GM19238 (cell line): ENCODE measurements around the gene SPHK2.
"Not testable (repeated sequence)": the region's sequence is repeated elsewhere in the genome, so short reads cannot be mapped to it uniquely, and the experiment has no call there.

Experiments used
- DNase-seq: peaks from one replicate; pipeline ENCODE4 v3.0.0; 2011; ENCODE audit warnings: low spot score; ENCODE audit not compliant: insufficient read length

Gene SPHK2

GRCh38 chr19:48636859-48637448 lies 17.6 kb downstream of the SPHK2 start, which contains the start of gene DBP:
Gene DBP, minus strand, starts transcription at chr19:48637379. Its CDS starts 385 bp downstream, at chr19:48636994.
- no peak for DNase-seq

- peak; percentile 94 for DNase-seq
These were observed 18.2 kb downstream of the SPHK2 start for GRCh38 chr19:48637449-48637947.

GRCh38 chr19:48637948-48638830 lies 18.9 kb downstream of the SPHK2 start:
- DNase-seq, result peak; percentile 69

GRCh38 chr19:48638831-48639381 lies 19.6 kb downstream of the SPHK2 start:
- DNase-seq, result no peak

GRCh38 chr19:48639483-48640375 lies 20.4 kb downstream of the SPHK2 start:
- DNase-seq, result no peak

- no peak for DNase-seq
These were observed 22.5 kb downstream of the SPHK2 start for GRCh38 chr19:48641850-48642249.

- no peak for DNase-seq
These were observed 23.6 kb downstream of the SPHK2 start for GRCh38 chr19:48642862-48643261.

- DNase-seq, result no peak
These were observed 25.0 kb downstream of the SPHK2 start for GRCh38 chr19:48644355-48644754.

- DNase-seq, result no peak
These were observed 25.7 kb downstream of the SPHK2 start for GRCh38 chr19:48644839-48645619.

GRCh38 chr19:48645620-48646000 lies 26.3 kb downstream of the SPHK2 start:
- no peak for DNase-seq

- DNase-seq, result peak; percentile 93
These were observed 26.9 kb downstream of the SPHK2 start, which contains the start of gene CA11 for GRCh38 chr19:48646001-48646721. Gene CA11, minus strand, starts transcription at chr19:48646187. Its CDS starts 555 bp downstream, at chr19:48645632.

- no peak for DNase-seq
These were observed 27.5 kb downstream of the SPHK2 start for GRCh38 chr19:48646722-48647216.

GRCh38 chr19:48648134-48648533 lies 28.8 kb downstream of the SPHK2 start:
- DNase-seq, result no peak

- no peak for DNase-seq
These were observed 31.8 kb downstream of the SPHK2 start for GRCh38 chr19:48650974-48651682.

GRCh38 chr19:48651683-48652048 lies 32.4 kb downstream of the SPHK2 start:
- no peak for DNase-seq

- DNase-seq, result no peak
These were observed 35.2 kb downstream of the SPHK2 start for GRCh38 chr19:48654299-48655059.

- DNase-seq, result no peak
These were observed 37.7 kb downstream of the SPHK2 start for GRCh38 chr19:48656840-48657474.

- not testable (repeated sequence) for DNase-seq
These were observed 38.5 kb downstream of the SPHK2 start for GRCh38 chr19:48657828-48658227.
